BJ (cell line): ENCODE data around the gene PSD2. TPM values are rescaled to one million over a fixed set of nuclear protein-coding genes. Genes with fewer than 3 reads are reported as not detected.

ENCODE experiments used
- CTCF ChIA-PET: fragments of 350-600 bp; formaldehyde crosslinking; extraction: SDS; loops from one replicate; lab custom pipeline; 2021; ENCODE audit warnings: antibody characterized with exemption, inconsistent platforms; lab: Yijun Ruan, JAX
- POLR2A ChIA-PET: fragments of 300-600 bp; sonication (Branson Sonifier 250); formaldehyde crosslinking; extraction: SDS; loops from one replicate; lab custom pipeline; 2021; ENCODE audit warnings: antibody characterized with exemption; lab: Charles Lee
- DNase-seq: peaks from one replicate; pipeline ENCODE4 v3.0.0-alpha.2; 2011; ENCODE audit warnings: low read depth
- H3K27me3 ChIP-seq: 2 replicates; pipeline ENCODE4 v1.6.0; 2011; ENCODE audit warnings: low read length; ENCODE audit not compliant: control insufficient read depth, insufficient read depth
- H3K36me3 ChIP-seq: 2 replicates; pipeline ENCODE4 v1.5.1; 2011; ENCODE audit warnings: low read length; ENCODE audit not compliant: control insufficient read depth, insufficient read depth
- H3K4me3 ChIP-seq: 2 replicates; pipeline ENCODE4 v1.5.1; 2011; ENCODE audit warnings: low read depth, mild to moderate bottlenecking, control low read depth, low read length
- polyA plus RNA-seq: library from polyadenylated mRNA; depleted of rRNA; stranded (reverse); fragments of >200 nt; gene quantifications from 2 replicates; pipeline ENCODE4 v1.2.3, GENCODE V29; 2011; rRNA removed
- small RNA-seq: library from RNA; depleted of rRNA; stranded (forward); fragments of <200 nt; gene quantifications from one replicate; pipeline ENCODE3, GENCODE V24; 2012; ENCODE audit warnings: low replicate concordance, low read depth; ENCODE audit not compliant: insufficient read length
- TF ChIP-seq, protein P1 (sequence below): IDR thresholded peaks from 2 replicates; pipeline ENCODE4 v1.5.1; 2011; ENCODE audit warnings: low read depth, mild to moderate bottlenecking, control low read depth, inconsistent platforms, low read length, moderate library complexity; ENCODE audit not compliant: insufficient read depth

PSD2 gene
- polyA plus RNA-seq, 1 experiment, result 0.04 TPM

- no peak overlapping the region for H3K4me3 ChIP-seq
- no peaks in the 10 kb centered on the region for H3K36me3 ChIP-seq
- TF ChIP-seq, protein P1, sequence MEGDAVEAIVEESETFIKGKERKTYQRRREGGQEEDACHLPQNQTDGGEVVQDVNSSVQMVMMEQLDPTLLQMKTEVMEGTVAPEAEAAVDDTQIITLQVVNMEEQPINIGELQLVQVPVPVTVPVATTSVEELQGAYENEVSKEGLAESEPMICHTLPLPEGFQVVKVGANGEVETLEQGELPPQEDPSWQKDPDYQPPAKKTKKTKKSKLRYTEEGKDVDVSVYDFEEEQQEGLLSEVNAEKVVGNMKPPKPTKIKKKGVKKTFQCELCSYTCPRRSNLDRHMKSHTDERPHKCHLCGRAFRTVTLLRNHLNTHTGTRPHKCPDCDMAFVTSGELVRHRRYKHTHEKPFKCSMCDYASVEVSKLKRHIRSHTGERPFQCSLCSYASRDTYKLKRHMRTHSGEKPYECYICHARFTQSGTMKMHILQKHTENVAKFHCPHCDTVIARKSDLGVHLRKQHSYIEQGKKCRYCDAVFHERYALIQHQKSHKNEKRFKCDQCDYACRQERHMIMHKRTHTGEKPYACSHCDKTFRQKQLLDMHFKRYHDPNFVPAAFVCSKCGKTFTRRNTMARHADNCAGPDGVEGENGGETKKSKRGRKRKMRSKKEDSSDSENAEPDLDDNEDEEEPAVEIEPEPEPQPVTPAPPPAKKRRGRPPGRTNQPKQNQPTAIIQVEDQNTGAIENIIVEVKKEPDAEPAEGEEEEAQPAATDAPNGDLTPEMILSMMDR, result no peak
- DNase-seq, result no peak
- ChIA-PET POLR2A (no interaction called here), CTCF (interaction anchor here (1.0 kb wide), 1 partner anchor 44 kb away, joined by 3 read pairs; no protein-coding TSS in a partner anchor)
- H3K27me3 ChIP-seq, result peaks cover 9% of the 10 kb centered on the region
Observed at GRCh38 chr5:139889410-139889809, 93.8 kb downstream of the PSD2 start.

DNA sequence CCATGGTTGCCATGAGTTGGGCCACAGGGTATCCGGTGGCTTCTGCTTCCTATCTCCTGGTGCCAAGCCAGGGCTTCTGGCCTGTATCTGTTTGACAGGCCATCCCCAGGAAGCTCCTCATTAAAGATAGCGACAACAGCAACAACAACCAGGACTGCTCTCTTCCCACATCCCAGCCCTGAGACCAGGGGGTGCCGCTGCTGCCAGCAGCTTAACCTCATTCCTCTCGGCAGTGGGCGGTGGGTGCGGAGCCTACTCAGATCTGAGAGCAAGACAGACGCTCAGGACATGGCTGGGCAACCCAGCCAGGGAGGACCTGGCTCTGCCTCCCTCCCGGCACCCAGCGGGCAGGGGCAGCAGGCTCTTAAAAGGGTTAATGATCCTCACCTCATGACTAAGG is 98.3 kb downstream of the PSD2 start:
- DNase-seq, result no peak
- TF ChIP-seq, protein P1, result no peak
- CTCF ChIA-PET, result interaction anchor here (1.0 to 1.5 kb wide), 2 partner anchors 22 to 75 kb away, joined by 4 read pairs; no protein-coding TSS in a partner anchor
- Histone ChIP-seq H3K27me3 (peaks cover 13% of the 10 kb centered on the region), H3K4me3 (no peak overlapping the region), H3K36me3 (no peaks in the 10 kb centered on the region)
- POLR2A ChIA-PET, result no interaction called here

Small RNAs within 50 kb of the gene (small RNA-seq; reads per million reads assigned to genes)
- not detected for gene AC008667.4

Other genes with a start within 250 kb of the PSD2 start
- 18.2 and 48.7 TPM in 2 replicates for gene UBE2D2, start 234.5 kb upstream of the PSD2 start, polyA plus RNA-seq
- 36.5 and 50.4 TPM in 2 replicates for gene CXXC5, start 147.5 kb upstream of the PSD2 start, polyA plus RNA-seq
- gene NRG2, start 247.5 kb downstream of the PSD2 start, polyA plus RNA-seq, result not detected in 2 replicates